OCI-LY1 (cell line): Measurements from ENCODE around the gene NME8.

ENCODE experiments used
- H2AFZ ChIP-seq: fragments of 200-600 bp; sonication (generic), shearing (Covaris generic); 2 replicates; pipeline ENCODE4 v1.6.0; 2014; ENCODE audit warnings: antibody characterized with exemption, mild to moderate bottlenecking, low read length
- H3F3A ChIP-seq: fragments of 200-600 bp; sonication (generic), shearing (Covaris generic); 2 replicates; pipeline ENCODE4 v1.6.0; 2014; ENCODE audit warnings: mild to moderate bottlenecking, antibody characterized with exemption, low read length, moderate library complexity; ENCODE audit not compliant: insufficient read depth
- H3K27ac ChIP-seq: fragments of 200-600 bp; sonication (generic); 2 replicates; pipeline ENCODE4 v1.5.1; 2014; ENCODE audit warnings: low read length, mixed run types, mild to moderate bottlenecking, low read depth; ENCODE audit not compliant: poor library complexity, severe bottlenecking
- H3K27me3 ChIP-seq: fragments of 200-600 bp; sonication (generic); 2 replicates; pipeline ENCODE4 v1.6.0; 2014; ENCODE audit warnings: antibody characterized with exemption, mild to moderate bottlenecking, low read length, moderate library complexity; ENCODE audit not compliant: insufficient read depth
- H3K36me3 ChIP-seq: fragments of 200-600 bp; sonication (generic); 2 replicates; pipeline ENCODE4 v1.6.1; 2014; ENCODE audit warnings: mild to moderate bottlenecking, antibody characterized with exemption, low read length, moderate library complexity, mixed read lengths; ENCODE audit not compliant: insufficient read depth
- H3K4me1 ChIP-seq: fragments of 200-600 bp; sonication (generic); 2 replicates; pipeline ENCODE4 v1.5.1; 2014; ENCODE audit warnings: mild to moderate bottlenecking, low read length, moderate library complexity; ENCODE audit not compliant: insufficient read depth, severe bottlenecking
- H3K4me2 ChIP-seq: fragments of 200-600 bp; sonication (generic), shearing (Covaris generic); 2 replicates; pipeline ENCODE4 v1.6.1; 2014; ENCODE audit warnings: low read length
- H3K4me3 ChIP-seq: fragments of 200-600 bp; sonication (generic); 2 replicates; pipeline ENCODE4 v1.5.1; 2014; ENCODE audit warnings: low read length, low read depth, mild to moderate bottlenecking, mixed read lengths; ENCODE audit not compliant: poor library complexity, severe bottlenecking
- H3K79me2 ChIP-seq: fragments of 200-600 bp; shearing (Covaris generic); 2 replicates; pipeline ENCODE4 v1.6.1; 2016; ENCODE audit warnings: mixed run types, low read length, mixed read lengths; ENCODE audit not compliant: insufficient read depth
- H3K9ac ChIP-seq: fragments of 200-600 bp; sonication (generic), shearing (Covaris generic); 2 replicates; pipeline ENCODE4 v1.6.1; 2014; ENCODE audit warnings: mild to moderate bottlenecking, low read length, mixed read lengths
- H3K9me2 ChIP-seq: fragments of 200-600 bp; sonication (generic), shearing (Covaris generic); 2 replicates; pipeline ENCODE4 v1.6.1; 2014; ENCODE audit warnings: low read depth, mild to moderate bottlenecking, low read length, mixed read lengths
- H3K9me3 ChIP-seq: fragments of 200-600 bp; shearing (Covaris generic); 2 replicates; pipeline ENCODE4 v1.6.1; 2014; ENCODE audit warnings: low read length, mixed read lengths
- H4K20me1 ChIP-seq: fragments of 200-600 bp; sonication (generic), shearing (Covaris generic); 2 replicates; pipeline ENCODE4 v1.6.0; 2016; ENCODE audit warnings: mild to moderate bottlenecking, low read length; ENCODE audit not compliant: insufficient read depth
- EZH2 ChIP-seq: fragments of 200-600 bp; sonication (generic), shearing (Covaris generic); IDR thresholded peaks from 2 replicates; pipeline ENCODE4 v1.8.0; 2017; ENCODE audit warnings: borderline replicate concordance, mixed run types, mild to moderate bottlenecking, antibody characterized with exemption, low read length, moderate library complexity, mixed read lengths
- TF ChIP-seq, protein P1 (sequence below): fragments of 200-600 bp; sonication (generic), shearing (Covaris generic); IDR thresholded peaks from 2 replicates; pipeline ENCODE4 v1.5.1; 2017; ENCODE audit warnings: mild to moderate bottlenecking, antibody characterized with exemption, low read length, moderate library complexity, mixed read lengths

NME8 gene

DNA sequence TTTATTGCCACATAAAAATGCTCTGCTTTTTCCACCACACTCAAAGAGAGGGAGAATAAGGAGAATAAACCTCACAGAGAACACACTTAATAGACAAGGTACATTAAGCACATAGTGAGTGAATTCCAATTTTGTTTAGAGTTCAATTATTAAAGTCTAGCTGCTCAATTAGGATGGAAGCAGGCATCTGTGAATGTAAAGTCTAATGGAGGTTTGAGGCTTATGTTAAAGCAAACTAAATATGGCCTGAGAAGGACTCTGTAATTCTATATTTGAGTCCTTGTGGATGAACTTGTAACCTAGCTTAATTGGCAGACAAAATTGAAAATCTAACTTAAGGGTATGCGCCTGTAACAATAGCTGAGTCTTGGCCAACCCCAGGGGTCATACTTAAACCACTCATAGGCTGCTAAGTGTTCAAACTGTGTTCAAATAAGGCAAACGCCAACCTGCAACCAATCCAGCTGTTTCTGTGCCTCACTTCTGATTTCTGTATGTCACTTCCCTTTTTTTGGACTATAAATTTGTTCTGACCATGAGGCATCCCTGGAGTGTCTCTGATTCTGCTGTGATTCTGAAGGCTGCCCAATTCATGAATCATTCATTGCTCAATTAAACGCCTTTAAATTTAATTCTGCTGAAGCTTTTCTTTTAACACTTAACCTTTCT lies 31.3 kb upstream of the NME8 start:
- Histone ChIP-seq H4K20me1 (no peaks in the 10 kb centered on the region), H3K36me3 (no peaks in the 10 kb centered on the region), H3K27me3 (no peaks in the 10 kb centered on the region), H3K9ac (no peak overlapping the region), H3K4me3 (no peak overlapping the region), H3K79me2 (no peaks in the 10 kb centered on the region), H3F3A (no peaks in the 10 kb centered on the region), H3K9me3 (0 out of 2 replicates have a peak, but pooled peaks cover 3% of the 10 kb centered on the region), H3K4me2 (no peak overlapping the region), H3K4me1 (no peaks in the 10 kb centered on the region), H3K9me2 (0 out of 2 replicates have a peak, but pooled peaks cover 3% of the 10 kb centered on the region), H2AFZ (no peak overlapping the region), H3K27ac (no peak overlapping the region)
- TF ChIP-seq, protein P1, sequence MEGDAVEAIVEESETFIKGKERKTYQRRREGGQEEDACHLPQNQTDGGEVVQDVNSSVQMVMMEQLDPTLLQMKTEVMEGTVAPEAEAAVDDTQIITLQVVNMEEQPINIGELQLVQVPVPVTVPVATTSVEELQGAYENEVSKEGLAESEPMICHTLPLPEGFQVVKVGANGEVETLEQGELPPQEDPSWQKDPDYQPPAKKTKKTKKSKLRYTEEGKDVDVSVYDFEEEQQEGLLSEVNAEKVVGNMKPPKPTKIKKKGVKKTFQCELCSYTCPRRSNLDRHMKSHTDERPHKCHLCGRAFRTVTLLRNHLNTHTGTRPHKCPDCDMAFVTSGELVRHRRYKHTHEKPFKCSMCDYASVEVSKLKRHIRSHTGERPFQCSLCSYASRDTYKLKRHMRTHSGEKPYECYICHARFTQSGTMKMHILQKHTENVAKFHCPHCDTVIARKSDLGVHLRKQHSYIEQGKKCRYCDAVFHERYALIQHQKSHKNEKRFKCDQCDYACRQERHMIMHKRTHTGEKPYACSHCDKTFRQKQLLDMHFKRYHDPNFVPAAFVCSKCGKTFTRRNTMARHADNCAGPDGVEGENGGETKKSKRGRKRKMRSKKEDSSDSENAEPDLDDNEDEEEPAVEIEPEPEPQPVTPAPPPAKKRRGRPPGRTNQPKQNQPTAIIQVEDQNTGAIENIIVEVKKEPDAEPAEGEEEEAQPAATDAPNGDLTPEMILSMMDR = no peak
- no peak for TF ChIP-seq EZH2

DNA sequence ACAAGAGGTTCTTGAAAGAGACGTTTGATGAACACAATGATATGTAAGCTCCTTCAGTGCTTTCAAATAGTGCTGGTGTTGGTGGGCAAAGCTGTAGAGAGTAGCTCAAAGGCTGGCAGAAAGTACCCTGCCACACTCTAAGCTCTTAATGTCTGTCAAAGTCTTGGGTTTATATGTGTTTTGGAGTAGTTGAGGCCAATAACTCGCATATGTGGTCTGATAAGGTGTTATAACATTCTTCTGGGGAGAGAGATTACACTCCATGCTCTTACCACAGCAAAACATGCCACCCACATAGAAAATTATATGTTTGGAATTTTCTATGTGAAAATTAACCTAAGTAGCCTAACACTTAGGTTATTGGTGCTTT lies 30.8 kb upstream of the NME8 start:
- TF ChIP-seq, protein P1 = no peak
- TF ChIP-seq EZH2 = no peak
- Histone ChIP-seq H3K9ac (no peak overlapping the region), H4K20me1 (no peaks in the 10 kb centered on the region), H3K4me1 (no peaks in the 10 kb centered on the region), H2AFZ (no peak overlapping the region), H3K4me3 (no peak overlapping the region), H3F3A (no peaks in the 10 kb centered on the region), H3K9me3 (0 out of 2 replicates have a peak, but pooled peaks cover 3% of the 10 kb centered on the region), H3K27ac (no peak overlapping the region), H3K36me3 (no peaks in the 10 kb centered on the region), H3K4me2 (no peak overlapping the region), H3K79me2 (no peaks in the 10 kb centered on the region), H3K27me3 (no peaks in the 10 kb centered on the region), H3K9me2 (0 out of 2 replicates have a peak, but pooled peaks cover 3% of the 10 kb centered on the region)

DNA sequence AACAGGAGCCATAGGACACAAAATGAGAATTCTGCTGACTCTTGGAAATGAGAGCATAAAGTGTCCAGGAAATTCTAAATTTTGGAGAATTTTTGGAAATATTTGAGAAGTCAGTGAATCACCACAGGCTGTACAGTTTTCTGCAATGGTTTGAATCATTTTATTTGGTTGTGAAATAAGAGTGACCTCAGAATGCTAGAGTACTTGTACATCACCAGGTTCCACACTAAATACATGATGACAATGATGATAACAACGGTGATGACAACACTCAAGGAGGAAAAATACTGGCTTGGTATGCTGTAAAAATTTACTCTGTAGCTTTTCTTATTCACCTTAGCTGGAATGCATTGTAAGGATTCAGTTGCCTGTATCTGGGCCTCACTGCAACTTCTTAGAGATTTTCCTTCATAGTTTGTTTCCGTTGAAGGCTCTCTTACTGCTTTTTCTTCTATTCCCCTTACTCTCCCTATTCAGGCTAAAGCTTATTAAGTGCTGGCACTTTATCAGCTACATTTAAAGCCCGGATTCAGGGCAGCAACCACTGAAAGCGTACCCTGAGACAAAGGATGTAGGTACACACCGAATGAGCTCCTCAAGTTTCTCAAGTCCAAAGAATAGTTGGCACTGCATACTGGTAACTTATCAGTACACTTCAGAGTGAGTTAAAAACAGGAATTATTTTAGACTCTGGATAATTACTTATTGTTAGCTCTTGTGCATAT lies 30.2 kb upstream of the NME8 start:
- H3K27me3 ChIP-seq = no peaks in the 10 kb centered on the region
- 0 out of 2 replicates have a peak, but pooled peaks cover 3% of the 10 kb centered on the region for H3K9me3 ChIP-seq
- H3K4me3 ChIP-seq = no peak overlapping the region
- no peak overlapping the region for H3K27ac ChIP-seq
- no peak overlapping the region for H3K4me2 ChIP-seq
- no peak overlapping the region for H2AFZ ChIP-seq
- no peak for TF ChIP-seq EZH2
- TF ChIP-seq, protein P1 = no peak
- no peaks in the 10 kb centered on the region for H3K4me1 ChIP-seq
- no peak overlapping the region for H3K9ac ChIP-seq
- 0 out of 2 replicates have a peak, but pooled peaks cover 3% of the 10 kb centered on the region for H3K9me2 ChIP-seq
- H3K79me2 ChIP-seq = no peaks in the 10 kb centered on the region
- no peaks in the 10 kb centered on the region for H3K36me3 ChIP-seq
- no peaks in the 10 kb centered on the region for H3F3A ChIP-seq
- H4K20me1 ChIP-seq = no peaks in the 10 kb centered on the region
